HepG2 (cell line): ENCODE measurements around the gene STK32A. TPM values are rescaled to one million over a fixed set of nuclear protein-coding genes. Genes with fewer than 3 reads are reported as not detected.

Experiments used
- ATAC-seq: fragments of 200-7000 bp; cut with Tn5 transposase; 3 replicates; pipeline ENCODE4 v1.9.1; 2020; ENCODE audit warnings: mild to moderate bottlenecking, moderate library complexity
- BruUV-seq: library from RNA; stranded (reverse); fragments of 400-500 nt; replicated peaks from 2 replicates; lab custom pipeline; 2021; lab: Mats Ljungman, UMichigan
- CTCF ChIA-PET: fragments of 300-600 bp; formaldehyde crosslinking; extraction: SDS; loops from one replicate; lab custom pipeline; 2021; ENCODE audit warnings: low total read pairs, inconsistent platforms, low intra/inter-chr PET ratio; lab: Yijun Ruan, JAX
- POLR2A ChIA-PET: fragments of 350-600 bp; sonication (Branson Sonifier 250); formaldehyde crosslinking; loops from one replicate; lab custom pipeline; 2020; ENCODE audit warnings: antibody characterized with exemption, inconsistent platforms; lab: Yijun Ruan, JAX
- DNase-seq: peaks from one replicate; pipeline ENCODE4 v3.0.0-alpha.2; 2015; ENCODE audit warnings: low spot score
- FAIRE-seq: peaks from 3 replicates; lab custom pipeline; 2011; peaks lifted over from hg19 to GRCh38; lab: Jason Lieb, UNC
- H2AFZ ChIP-seq: one replicate; pipeline ENCODE4 v1.6.1; 2011; ENCODE audit warnings: low read length, inconsistent platforms
- H3K27ac ChIP-seq: fragments of 300-600 bp; 3 replicates; pipeline ENCODE4 v1.8.0; 2011; ENCODE audit warnings: mixed run types, mild to moderate bottlenecking, mixed read lengths, low read length, inconsistent platforms; ENCODE audit not compliant: insufficient read depth; ENCODE audit errors: extremely low read length
- H3K27me3 ChIP-seq, 2 experiments: fragments of 200-600 bp in 1 of 2; 2 replicates in 1 of 2; 3 replicates in 1 of 2; pipeline versions ENCODE4 v1.6.0 to v1.8.0; 2011; ENCODE audit warnings: low read length in 2 of 2, mild to moderate bottlenecking in 2 of 2, moderate library complexity in 2 of 2, inconsistent platforms in 1 of 2; ENCODE audit not compliant: insufficient read depth in 2 of 2, control insufficient read depth in 1 of 2
- H3K36me3 ChIP-seq, 2 experiments: fragments of 200-600 bp in 1 of 2; replicated peaks in 1 of 2; 2 replicates in 1 of 2; 3 replicates in 1 of 2; pipeline versions ENCODE4 v1.5.1 to v1.8.0; 2011; ENCODE audit warnings: low read length in 2 of 2, inconsistent platforms in 1 of 2; ENCODE audit not compliant: insufficient read depth in 2 of 2, control insufficient read depth in 1 of 2
- H3K4me1 ChIP-seq: 2 replicates; pipeline ENCODE4 v1.5.1; 2012; ENCODE audit warnings: low read length, inconsistent platforms; ENCODE audit not compliant: insufficient read depth
- H3K4me2 ChIP-seq: 2 replicates; pipeline ENCODE4 v1.6.0; 2011; ENCODE audit warnings: low read depth, low read length, inconsistent platforms
- H3K4me3 ChIP-seq, 3 experiments: fragments of 200-600 bp in 1 of 3; sonication (generic), shearing (Covaris generic) in 1 of 3; replicated peaks in 1 of 3; 2 replicates each; pipeline ENCODE4 v1.5.1; 2011 to 2016; ENCODE audit warnings: low read length in 3 of 3, inconsistent platforms in 2 of 3, low read depth in 2 of 3, mild to moderate bottlenecking in 2 of 3, control low read depth in 1 of 3, mixed read lengths in 1 of 3; ENCODE audit not compliant: insufficient read depth in 1 of 3
- H3K79me2 ChIP-seq: one replicate; pipeline ENCODE4 v1.6.1; 2011; ENCODE audit warnings: low read length, inconsistent platforms; ENCODE audit not compliant: insufficient read depth
- H3K9ac ChIP-seq: 2 replicates; pipeline ENCODE4 v1.6.0; 2011; ENCODE audit warnings: mild to moderate bottlenecking, low read depth, low read length, inconsistent platforms; ENCODE audit not compliant: insufficient read depth
- H3K9me3 ChIP-seq: 2 replicates; pipeline ENCODE4 v1.5.1; 2012; ENCODE audit warnings: mild to moderate bottlenecking, low read length
- H4K20me1 ChIP-seq: 2 replicates; pipeline ENCODE4 v1.6.0; 2011; ENCODE audit warnings: inconsistent platforms, mild to moderate bottlenecking, low read length, moderate library complexity; ENCODE audit not compliant: insufficient read depth
- ERF ChIP-seq: IDR thresholded peaks from 2 replicates; pipeline ENCODE4 v1.6.1; 2018; ENCODE audit warnings: missing biosample characterization, missing genetic modification reagents
- ZEB1 ChIP-seq: IDR thresholded peaks from 2 replicates; pipeline ENCODE4 v1.6.1; 2012; ENCODE audit warnings: mild to moderate bottlenecking, low read depth, inconsistent platforms; ENCODE audit not compliant: insufficient replicate concordance
- WGBS: methylation state at CpG from one replicate; pipeline ENCODE4 v1.1.6; 2017; ENCODE audit warnings: low lambda C conversion rate; 5-methylcytosine and 5-hydroxymethylcytosine counted together
- in situ Hi-C: cut with HindIII; loops from 2 replicates; pipeline ENCODE4 v1.10.0; 2017; ENCODE audit warnings: low pct_unique_long_range_greater_than_20kb; ENCODE audit not compliant: extremely low pct_ligation_motif_present
- intact Hi-C: fragments of 100-400 bp; cut with micrococcal nuclease; formaldehyde crosslinking; loops from one replicate; pipeline ENCODE4 v1.10.0; 2022; ENCODE audit not compliant: unreplicated experiment
- polyA plus RNA-seq, 8 experiments: library from polyadenylated mRNA; depleted of rRNA in 3 of 8; stranded (reverse) in 7 of 8; unstranded in 1 of 8; fragments of >200 nt; fragmentation: Illumina TruSeq in 4 of 8; extraction: Trizol in 4 of 8; gene quantifications; 2 replicates each; pipeline versions ENCODE4 v1.2.1 to v1.2.3, GENCODE V29; 2011 to 2016; ENCODE audit warnings: low read depth in 4 of 8, missing spikeins in 1 of 8, mixed read lengths in 1 of 8; ENCODE audit not compliant: insufficient read depth in 1 of 8
- total RNA-seq, 5 experiments: library from RNA; depleted of rRNA; stranded (reverse); fragments of >200 nt; fragmentation: Illumina TruSeq; extraction: Trizol; gene quantifications; 2 replicates each; pipeline ENCODE4 v1.2.3, GENCODE V29; 2016; ENCODE audit warnings: low read depth in 1 of 5
- TF ChIP-seq, protein P1 (sequence below): sonication (generic); formaldehyde crosslinking; IDR thresholded peaks from 2 replicates; pipeline ENCODE4 v1.9.0; 2021; ENCODE audit warnings: mild to moderate bottlenecking, missing genetic modification reagents

STK32A gene
- total and polyA plus RNA-seq, 2 of the 13 experiments (the other 11 are each of a cell fraction or from before 2014, with no cell fraction given), result not detected

DNA sequence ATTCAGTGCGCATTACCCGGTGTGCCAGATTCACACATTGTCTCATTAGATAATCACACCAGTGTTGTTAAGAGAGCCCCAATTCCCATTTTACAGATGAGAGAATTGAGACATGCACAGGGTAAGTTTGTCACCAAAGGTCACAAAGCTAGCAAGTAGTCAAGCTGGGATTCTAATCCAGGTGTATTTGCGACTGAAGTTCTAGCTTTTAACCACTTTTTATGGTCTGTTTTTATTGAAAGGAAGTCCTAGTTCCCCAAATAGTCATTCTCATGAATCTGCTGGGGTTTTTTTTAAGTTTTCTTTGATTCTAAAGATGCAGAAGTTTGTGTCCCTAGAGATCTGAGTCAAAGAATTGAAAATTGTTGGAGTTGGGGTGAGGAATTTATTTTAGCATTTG lies 138.5 kb downstream of the STK32A start:
- BruUV-seq, result no TSS peak
- no peaks in the 10 kb centered on the region for H4K20me1 ChIP-seq
- intact Hi-C loops, result no loop called here

More for the DNA sequence above, 138.5 kb downstream of the STK32A start:
- ChIA-PET POLR2A (no interaction called here), CTCF (no interaction called here)
- Histone ChIP-seq H3K36me3 (no peaks in the 10 kb centered on the region), H3K27ac (no peak overlapping the region), H3K9ac (no peak overlapping the region), H3K79me2 (no peaks in the 10 kb centered on the region), H2AFZ (no peak overlapping the region), H3K9me3 (no peaks in the 10 kb centered on the region), H3K27me3 (no peaks in the 10 kb centered on the region), H3K4me3 (no peak overlapping the region), H3K4me2 (no peak overlapping the region), H3K4me1 (no peaks in the 10 kb centered on the region)
- no peak for TF ChIP-seq ERF (CRISPR knock-in tag)
- TF ChIP-seq, protein P1, sequence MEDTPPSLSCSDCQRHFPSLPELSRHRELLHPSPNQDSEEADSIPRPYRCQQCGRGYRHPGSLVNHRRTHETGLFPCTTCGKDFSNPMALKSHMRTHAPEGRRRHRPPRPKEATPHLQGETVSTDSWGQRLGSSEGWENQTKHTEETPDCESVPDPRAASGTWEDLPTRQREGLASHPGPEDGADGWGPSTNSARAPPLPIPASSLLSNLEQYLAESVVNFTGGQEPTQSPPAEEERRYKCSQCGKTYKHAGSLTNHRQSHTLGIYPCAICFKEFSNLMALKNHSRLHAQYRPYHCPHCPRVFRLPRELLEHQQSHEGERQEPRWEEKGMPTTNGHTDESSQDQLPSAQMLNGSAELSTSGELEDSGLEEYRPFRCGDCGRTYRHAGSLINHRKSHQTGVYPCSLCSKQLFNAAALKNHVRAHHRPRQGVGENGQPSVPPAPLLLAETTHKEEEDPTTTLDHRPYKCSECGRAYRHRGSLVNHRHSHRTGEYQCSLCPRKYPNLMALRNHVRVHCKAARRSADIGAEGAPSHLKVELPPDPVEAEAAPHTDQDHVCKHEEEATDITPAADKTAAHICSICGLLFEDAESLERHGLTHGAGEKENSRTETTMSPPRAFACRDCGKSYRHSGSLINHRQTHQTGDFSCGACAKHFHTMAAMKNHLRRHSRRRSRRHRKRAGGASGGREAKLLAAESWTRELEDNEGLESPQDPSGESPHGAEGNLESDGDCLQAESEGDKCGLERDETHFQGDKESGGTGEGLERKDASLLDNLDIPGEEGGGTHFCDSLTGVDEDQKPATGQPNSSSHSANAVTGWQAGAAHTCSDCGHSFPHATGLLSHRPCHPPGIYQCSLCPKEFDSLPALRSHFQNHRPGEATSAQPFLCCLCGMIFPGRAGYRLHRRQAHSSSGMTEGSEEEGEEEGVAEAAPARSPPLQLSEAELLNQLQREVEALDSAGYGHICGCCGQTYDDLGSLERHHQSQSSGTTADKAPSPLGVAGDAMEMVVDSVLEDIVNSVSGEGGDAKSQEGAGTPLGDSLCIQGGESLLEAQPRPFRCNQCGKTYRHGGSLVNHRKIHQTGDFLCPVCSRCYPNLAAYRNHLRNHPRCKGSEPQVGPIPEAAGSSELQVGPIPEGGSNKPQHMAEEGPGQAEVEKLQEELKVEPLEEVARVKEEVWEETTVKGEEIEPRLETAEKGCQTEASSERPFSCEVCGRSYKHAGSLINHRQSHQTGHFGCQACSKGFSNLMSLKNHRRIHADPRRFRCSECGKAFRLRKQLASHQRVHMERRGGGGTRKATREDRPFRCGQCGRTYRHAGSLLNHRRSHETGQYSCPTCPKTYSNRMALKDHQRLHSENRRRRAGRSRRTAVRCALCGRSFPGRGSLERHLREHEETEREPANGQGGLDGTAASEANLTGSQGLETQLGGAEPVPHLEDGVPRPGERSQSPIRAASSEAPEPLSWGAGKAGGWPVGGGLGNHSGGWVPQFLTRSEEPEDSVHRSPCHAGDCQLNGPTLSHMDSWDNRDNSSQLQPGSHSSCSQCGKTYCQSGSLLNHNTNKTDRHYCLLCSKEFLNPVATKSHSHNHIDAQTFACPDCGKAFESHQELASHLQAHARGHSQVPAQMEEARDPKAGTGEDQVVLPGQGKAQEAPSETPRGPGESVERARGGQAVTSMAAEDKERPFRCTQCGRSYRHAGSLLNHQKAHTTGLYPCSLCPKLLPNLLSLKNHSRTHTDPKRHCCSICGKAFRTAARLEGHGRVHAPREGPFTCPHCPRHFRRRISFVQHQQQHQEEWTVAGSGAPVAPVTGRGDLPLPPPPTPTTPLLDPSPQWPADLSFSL (CRISPR knock-in tag), result no peak
- TF ChIP-seq ZEB1, result no peak
- in situ Hi-C loops, result no loop called here
- 66% methylated on average over 3 of the region's 3 CpGs for WGBS
- ATAC-seq (no peak), FAIRE-seq (no peak), DNase-seq (no peak)
